K562 (cell line): ENCODE measurements around the gene LEMD3. TPM values are rescaled to one million over a fixed set of nuclear protein-coding genes. Genes with fewer than 3 reads are reported as not detected.

Experiments
- ATAC-seq: fragments of 200-7000 bp; cut with Tn5 transposase; 3 replicates; pipeline ENCODE4 v1.9.1; 2020; ENCODE audit warnings: moderate library complexity
- BruUV-seq: library from RNA; stranded (reverse); fragments of 400-500 nt; replicated peaks from 2 replicates; lab custom pipeline; 2021; lab: Mats Ljungman, UMichigan
- CTCF ChIA-PET: fragments of 300-600 bp; formaldehyde crosslinking; extraction: SDS; loops from one replicate; lab custom pipeline; 2021; ENCODE audit warnings: low intra/inter-chr PET ratio; lab: Yijun Ruan, JAX
- POLR2A ChIA-PET: fragments of 300-600, 350-650 bp; sonication (Branson Sonifier 250); formaldehyde crosslinking; extraction: SDS; loops from one replicate; lab custom pipeline; 2021; ENCODE audit warnings: antibody characterized with exemption, inconsistent platforms; lab: Yijun Ruan, JAX
- DNase-seq, 4 experiments: peaks; one replicate each; pipeline versions ENCODE4 v3.0.0 to v3.0.0-alpha.2; 2011 to 2018; ENCODE audit warnings: low spot score in 3 of 4, mixed read lengths in 3 of 4; ENCODE audit errors: extremely low read depth in 1 of 4
- FAIRE-seq: peaks from 2 replicates; lab custom pipeline; 2011; peaks lifted over from hg19 to GRCh38; lab: Jason Lieb, UNC
- H2AFZ ChIP-seq: 2 replicates; pipeline ENCODE4 v1.6.0; 2011; ENCODE audit warnings: low read depth, low read length, control low read depth, inconsistent platforms
- H3K27ac ChIP-seq: fragments of 200-600 bp; 3 replicates; pipeline ENCODE4 v1.8.0; 2011; ENCODE audit warnings: low read depth, mild to moderate bottlenecking, control low read depth, inconsistent platforms, low read length, moderate library complexity, mixed read lengths; ENCODE audit errors: extremely low read depth
- H3K27me3 ChIP-seq, 2 experiments: fragments of 300-600 bp in 1 of 2; 2 replicates in 1 of 2; 3 replicates in 1 of 2; pipeline versions ENCODE4 v1.6.0 to v1.8.0; 2011; ENCODE audit warnings: inconsistent platforms in 2 of 2, low read length in 2 of 2, mild to moderate bottlenecking in 1 of 2, mixed read lengths in 1 of 2, moderate library complexity in 1 of 2; ENCODE audit not compliant: control insufficient read depth in 2 of 2, insufficient read depth in 2 of 2
- H3K36me3 ChIP-seq: fragments of 300-600 bp; 3 replicates; pipeline ENCODE4 v1.8.0; 2011; ENCODE audit warnings: mild to moderate bottlenecking, low read length, inconsistent platforms; ENCODE audit not compliant: control insufficient read depth, insufficient read depth
- H3K4me1 ChIP-seq, 2 experiments: fragments of 200-600 bp in 1 of 2; replicated peaks in 1 of 2; 2 replicates in 1 of 2; 3 replicates in 1 of 2; pipeline versions ENCODE4 v1.5.1 to v1.8.0; 2011; ENCODE audit warnings: inconsistent platforms in 2 of 2, low read length in 2 of 2, mild to moderate bottlenecking in 1 of 2, mixed read lengths in 1 of 2, moderate library complexity in 1 of 2; ENCODE audit not compliant: control insufficient read depth in 2 of 2, insufficient read depth in 2 of 2
- H3K4me2 ChIP-seq: 2 replicates; pipeline ENCODE4 v1.6.1; 2011; ENCODE audit warnings: low read length, control low read depth, inconsistent platforms, mixed read lengths; ENCODE audit not compliant: insufficient read depth
- H3K4me3 ChIP-seq: fragments of 200-600 bp; sonication (generic), shearing (Covaris generic); 2 replicates; pipeline ENCODE4 v1.5.1; 2016; ENCODE audit warnings: control low read depth, inconsistent platforms
- H3K79me2 ChIP-seq: fragments of 200-600 bp; 3 replicates; pipeline ENCODE4 v1.8.0; 2011; ENCODE audit warnings: low read length, inconsistent platforms; ENCODE audit not compliant: control insufficient read depth, insufficient read depth
- H3K9ac ChIP-seq, 2 experiments: 2 replicates each; pipeline versions ENCODE4 v1.6.0 to v1.6.1; 2011; ENCODE audit warnings: low read depth in 2 of 2, low read length in 2 of 2, control low read depth in 1 of 2, inconsistent platforms in 1 of 2, mild to moderate bottlenecking in 1 of 2, mixed read lengths in 1 of 2; ENCODE audit not compliant: insufficient read depth in 1 of 2
- H3K9me1 ChIP-seq: one replicate; pipeline ENCODE4 v1.6.0; 2011; ENCODE audit warnings: inconsistent platforms, mild to moderate bottlenecking, low read length, moderate library complexity; ENCODE audit not compliant: control insufficient read depth, insufficient read depth
- H3K9me3 ChIP-seq: replicated peaks from 2 replicates; pipeline ENCODE4 v1.5.1; 2011; ENCODE audit warnings: low read depth, low read length, inconsistent platforms; ENCODE audit not compliant: control insufficient read depth, insufficient read depth
- H4K20me1 ChIP-seq: replicated peaks from 2 replicates; pipeline ENCODE4 v1.6.1; 2011; ENCODE audit warnings: low read length, inconsistent platforms, mixed read lengths; ENCODE audit not compliant: control insufficient read depth, insufficient read depth
- CC2D1A ChIP-seq: fragments of 450-650 bp; IDR thresholded peaks from 2 replicates; pipeline ENCODE4 v1.6.1; 2017; ENCODE audit warnings: mild to moderate bottlenecking
- DACH1 ChIP-seq: fragments of 450-650 bp; IDR thresholded peaks from 2 replicates; pipeline ENCODE4 v1.6.1; 2018; ENCODE audit not compliant: partially characterized antibody
- FIP1L1 ChIP-seq: fragments of 200-400 bp; formaldehyde crosslinking; IDR thresholded peaks from 2 replicates; pipeline ENCODE4 v1.6.1; 2018; ENCODE audit warnings: mild to moderate bottlenecking, low read depth, low read length; ENCODE audit not compliant: poor library complexity, severe bottlenecking
- GABPB1 ChIP-seq: sonication (generic); formaldehyde crosslinking; IDR thresholded peaks from 2 replicates; pipeline ENCODE4 v1.8.0; 2022; ENCODE audit warnings: mild to moderate bottlenecking, missing genetic modification reagents
- HOXB6 ChIP-seq: fragments of 250-450 bp; sonication (Bioruptor Pico); IDR thresholded peaks from 2 replicates; pipeline ENCODE4 v1.5.1; 2022; ENCODE audit warnings: mild to moderate bottlenecking, borderline replicate concordance
- ILK ChIP-seq: fragments of 450-650 bp; IDR thresholded peaks from 2 replicates; pipeline ENCODE4 v1.6.1; 2016; ENCODE audit warnings: missing genetic modification characterization, low read depth, mild to moderate bottlenecking, missing compliant biosample characterization, moderate library complexity, borderline replicate concordance
- NRF1 ChIP-seq, 2 experiments: fragments of 450-650 bp; IDR thresholded peaks in 1 of 2; conservative IDR thresholded peaks in 1 of 2; 2 replicates each; pipeline ENCODE4 v1.6.1; 2014; ENCODE audit warnings: mild to moderate bottlenecking in 2 of 2
- PHF21A ChIP-seq: fragments of 450-650 bp; IDR thresholded peaks from 2 replicates; pipeline ENCODE4 v1.6.1; 2017; ENCODE audit warnings: low read depth, borderline replicate concordance
- TFAM ChIP-seq: fragments of 250-450 bp; sonication (Bioruptor Pico); conservative IDR thresholded peaks from 2 replicates; pipeline ENCODE4 v1.5.0; 2021; ENCODE audit warnings: mild to moderate bottlenecking, moderate library complexity
- ZSCAN29 ChIP-seq: fragments of 450-650 bp; IDR thresholded peaks from 2 replicates; pipeline ENCODE4 v1.6.1; 2017
- WGBS: fragments of 100-300 bp; shearing (Covaris generic); methylation state at CpG from one replicate; pipeline ENCODE4 v1.1.6; 2016; ENCODE audit warnings: low coverage, mixed read lengths; ENCODE audit not compliant: insufficient coverage; ENCODE audit errors: missing lambda C conversion rate; 5-methylcytosine and 5-hydroxymethylcytosine counted together
- in situ Hi-C: fragments of 300-500 bp; cut with MboI; formaldehyde crosslinking; loops from 4 replicates; pipeline ENCODE4 v1.15.0; 2018; ENCODE audit warnings: inconsistent platforms, mixed read lengths
- intact Hi-C: fragments of 100-400 bp; cut with micrococcal nuclease; formaldehyde crosslinking; loops from 2 replicates; pipeline ENCODE4 v1.14.2; 2022
- polyA plus RNA-seq, 8 experiments: library from polyadenylated mRNA; depleted of rRNA in 4 of 8; stranded (reverse) in 5 of 8; unstranded in 3 of 8; fragments of >200 nt; fragmentation: Nextera tagmentation in 2 of 8; fragmentation: Illumina TruSeq in 1 of 8; extraction: Ambion mirVana in 2 of 8; extraction: Trizol in 1 of 8; gene quantifications; 2 replicates each; pipeline versions ENCODE4 v1.2.1 to v1.2.3, GENCODE V29; 2011 to 2014; ENCODE audit warnings: inconsistent platforms in 1 of 8, missing spikeins in 1 of 8
- total RNA-seq, 7 experiments: library from RNA; depleted of rRNA in 6 of 7; stranded (reverse); fragments of >200 nt in 6 of 7; fragmentation: Illumina TruSeq in 2 of 7; extraction: Trizol in 2 of 7; gene quantifications; 2 replicates each; pipeline versions ENCODE4 v1.2.1 to v1.2.3, GENCODE V29; 2011 to 2021; ENCODE audit warnings: low replicate concordance in 1 of 7
- TF ChIP-seq, protein P1 (sequence below): fragments of 250-450 bp; sonication (Bioruptor Pico); IDR thresholded peaks from 2 replicates; pipeline ENCODE4 v1.4.0; 2020
- TF ChIP-seq, protein P2 (sequence below): sonication (generic); formaldehyde crosslinking; IDR thresholded peaks from 2 replicates; pipeline ENCODE4 v1.8.0; 2022; ENCODE audit warnings: mild to moderate bottlenecking, missing genetic modification reagents

The LEMD3 gene
- total and polyA plus RNA-seq, 9 of the 15 experiments (the other 6 are each of a cell fraction or from before 2014, with no cell fraction given) = 6.8 to 37.4 (median 17.2) TPM

DNA sequence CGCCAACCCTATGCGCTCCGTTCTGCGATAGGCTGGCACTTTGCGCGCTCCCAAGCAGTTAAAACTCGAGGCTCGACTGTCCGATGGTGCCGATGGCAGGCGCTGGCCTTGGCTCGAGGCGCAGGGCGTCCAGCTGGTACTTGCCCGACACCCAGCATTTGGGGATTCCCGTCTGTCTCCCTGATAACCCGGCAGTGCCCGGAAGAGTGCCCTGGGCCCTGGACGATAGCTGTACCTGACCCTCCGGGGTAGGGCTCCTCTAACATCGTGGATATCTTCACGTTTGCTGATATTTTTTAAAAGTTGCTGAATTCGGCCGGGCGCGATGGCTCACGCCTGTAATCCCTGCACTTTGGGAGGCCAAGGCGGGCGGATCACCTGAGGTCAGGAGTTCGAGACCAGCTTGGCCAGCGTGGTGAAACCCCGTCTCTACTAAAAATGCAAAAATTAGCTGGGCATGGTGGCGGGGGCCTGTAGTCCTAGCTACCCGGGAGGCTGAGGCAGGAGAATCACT lies 47.4 kb upstream of the LEMD3 start:
- in situ Hi-C loops = no loop called here

More for the DNA sequence above, 47.4 kb upstream of the LEMD3 start:
- Histone ChIP-seq H3K9me3 (no peaks in the 10 kb centered on the region), H4K20me1 (no peaks in the 10 kb centered on the region), H3K4me2 (no peak overlapping the region), H3K4me3 (no peak overlapping the region)
- CTCF ChIA-PET = no interaction called here
- TF ChIP-seq FIP1L1 = no peak
- no peak for TF ChIP-seq ILK (tag)
- TF ChIP-seq, protein P1, sequence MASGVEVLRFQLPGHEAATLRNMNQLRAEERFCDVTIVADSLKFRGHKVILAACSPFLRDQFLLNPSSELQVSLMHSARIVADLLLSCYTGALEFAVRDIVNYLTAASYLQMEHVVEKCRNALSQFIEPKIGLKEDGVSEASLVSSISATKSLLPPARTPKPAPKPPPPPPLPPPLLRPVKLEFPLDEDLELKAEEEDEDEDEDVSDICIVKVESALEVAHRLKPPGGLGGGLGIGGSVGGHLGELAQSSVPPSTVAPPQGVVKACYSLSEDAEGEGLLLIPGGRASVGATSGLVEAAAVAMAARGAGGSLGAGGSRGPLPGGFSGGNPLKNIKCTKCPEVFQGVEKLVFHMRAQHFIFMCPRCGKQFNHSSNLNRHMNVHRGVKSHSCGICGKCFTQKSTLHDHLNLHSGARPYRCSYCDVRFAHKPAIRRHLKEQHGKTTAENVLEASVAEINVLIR (CRISPR knock-in tag) = no peak
- TF ChIP-seq, protein P2, sequence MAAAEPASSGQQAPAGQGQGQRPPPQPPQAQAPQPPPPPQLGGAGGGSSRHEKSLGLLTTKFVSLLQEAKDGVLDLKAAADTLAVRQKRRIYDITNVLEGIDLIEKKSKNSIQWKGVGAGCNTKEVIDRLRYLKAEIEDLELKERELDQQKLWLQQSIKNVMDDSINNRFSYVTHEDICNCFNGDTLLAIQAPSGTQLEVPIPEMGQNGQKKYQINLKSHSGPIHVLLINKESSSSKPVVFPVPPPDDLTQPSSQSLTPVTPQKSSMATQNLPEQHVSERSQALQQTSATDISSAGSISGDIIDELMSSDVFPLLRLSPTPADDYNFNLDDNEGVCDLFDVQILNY (CRISPR knock-in tag) = no peak
- no peak for TF ChIP-seq NRF1 (conservative IDR thresholded peaks at IDR 0.05 in 1 of 2, IDR thresholded peaks at IDR 0.05 in 1 of 2)
- TF ChIP-seq ZSCAN29 = no peak
- TF ChIP-seq DACH1 = no peak
- no peak for TF ChIP-seq TFAM (CRISPR knock-in tag)
- TF ChIP-seq GABPB1 (CRISPR knock-in tag) = no peak
- TF ChIP-seq HOXB6 (CRISPR knock-in tag) = no peak
- TF ChIP-seq CC2D1A = no peak
- no peak for TF ChIP-seq PHF21A
- TF ChIP-seq, all 486 proteins: peak for 0
- no peaks in the 10 kb centered on the region for H3K9me1 ChIP-seq
- 68% methylated on average over 28 of the region's 34 CpGs for WGBS
- peaks cover 0 to 10% of the 10 kb centered on the region in 2 experiments; a peak in 3 of 5 replicates for H3K4me1 ChIP-seq
- intact Hi-C loops = loop anchor here (2.0 to 10.0 kb wide), 3 partner anchors 113 to 320 kb away; no protein-coding TSS in a partner anchor
- H3K36me3 ChIP-seq = no peaks in the 10 kb centered on the region
- ATAC-seq (no peak), DNase-seq (no peak), FAIRE-seq (no peak)
- BruUV-seq = no TSS peak
- no peak overlapping the region for H3K27ac ChIP-seq
- no peaks in the 10 kb centered on the region for H3K79me2 ChIP-seq
- POLR2A ChIA-PET = no interaction called here
- H3K9ac ChIP-seq = no peak overlapping the region; a peak in 1 of 4 replicates
- no peak overlapping the region for H2AFZ ChIP-seq
- peaks cover 4 to 10% of the 10 kb centered on the region in 2 experiments; a peak in 2 of 5 replicates for H3K27me3 ChIP-seq
